HG02678 (cell line): Measurements from ENCODE around the gene KRTAP10-8.
"Not testable (repeated sequence)": the region's sequence is repeated elsewhere in the genome, so short reads cannot be mapped to it uniquely, and the experiment has no call there.

Experiments used
- ATAC-seq: cut with Tn5 transposase; IDR thresholded peaks from one replicate; pipeline ENCODE4 v1.9.1; 2021; ENCODE audit warnings: mild to moderate bottlenecking, moderate library complexity; ENCODE audit not compliant: unreplicated experiment

KRTAP10-8 gene

DNA sequence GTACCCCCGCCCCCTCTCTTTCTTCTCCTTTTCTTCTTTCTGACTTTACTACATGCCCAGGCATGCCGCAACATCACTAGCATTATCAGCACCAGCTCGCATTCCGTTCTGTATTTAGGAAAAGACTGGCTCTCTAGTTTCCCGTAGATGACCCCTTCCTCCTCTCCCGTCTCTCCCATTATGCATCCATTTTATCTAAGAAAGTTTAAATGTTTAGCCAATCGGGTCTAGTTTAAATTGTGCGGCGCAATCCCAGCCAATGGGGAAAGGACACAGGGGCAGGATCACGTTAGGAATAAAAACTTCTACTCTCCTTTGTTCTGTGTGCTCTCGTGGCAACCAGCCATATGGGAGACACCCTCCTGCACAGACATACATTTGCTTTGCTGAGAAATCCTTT, 13.8 kb upstream of the KRTAP10-8 start:
- no peak for ATAC-seq

- no peak for ATAC-seq
Measured at GRCh38 chr21:44599264-44600029, 12.4 kb upstream of the KRTAP10-8 start.

- ATAC-seq: not testable (repeated sequence)
Measured at GRCh38 chr21:44600118-44600978, 11.5 kb upstream of the KRTAP10-8 start, which contains the start of gene KRTAP10-7. Gene KRTAP10-7 (plus strand): TSS chr21:44600597. CDS start chr21:44600622, 25 bp downstream.

GRCh38 chr21:44601091-44601490, 10.8 kb upstream of the KRTAP10-8 start:
- ATAC-seq: not testable (repeated sequence)

GRCh38 chr21:44601596-44602462, 10.1 kb upstream of the KRTAP10-8 start:
- no peak for ATAC-seq

GRCh38 chr21:44602463-44602850, 9.4 kb upstream of the KRTAP10-8 start:
- no peak for ATAC-seq

DNA sequence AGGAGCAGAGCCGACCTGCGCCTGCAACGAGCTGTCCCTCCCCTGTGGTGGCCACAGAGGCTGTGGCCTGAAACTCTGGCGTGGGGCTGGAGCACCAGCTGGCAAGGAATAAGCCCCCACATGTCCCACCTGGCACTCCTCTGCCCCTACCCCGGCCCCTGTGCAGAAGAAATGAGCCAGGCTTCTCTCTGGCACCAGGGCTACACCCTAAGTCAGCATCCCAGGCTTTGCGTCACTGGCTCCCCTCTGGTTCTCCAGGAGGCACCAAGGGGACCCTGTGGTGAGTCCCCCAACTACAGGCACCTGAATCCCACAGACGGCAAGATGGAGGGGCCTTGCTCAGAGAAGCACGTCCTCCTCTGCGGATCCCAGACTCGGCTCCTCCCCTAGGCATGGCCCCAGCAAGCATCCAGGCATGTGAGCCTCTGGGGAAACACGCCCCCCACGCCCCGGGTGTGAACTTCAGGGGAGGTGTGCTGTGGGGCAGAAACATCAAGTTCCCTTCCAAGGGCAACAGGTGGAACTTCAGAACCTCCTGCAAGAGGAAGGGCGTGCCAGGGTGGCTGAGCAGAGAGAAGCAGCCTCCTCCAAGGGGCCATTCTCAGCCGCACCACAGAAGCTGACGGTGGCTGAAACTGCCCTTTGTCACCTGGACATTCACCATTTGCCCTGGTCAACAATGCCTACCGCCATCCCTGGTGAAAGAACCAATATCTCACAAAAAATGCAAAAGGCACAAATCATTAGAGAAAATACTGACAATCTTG, 8.6 kb upstream of the KRTAP10-8 start:
- no peak for ATAC-seq

DNA sequence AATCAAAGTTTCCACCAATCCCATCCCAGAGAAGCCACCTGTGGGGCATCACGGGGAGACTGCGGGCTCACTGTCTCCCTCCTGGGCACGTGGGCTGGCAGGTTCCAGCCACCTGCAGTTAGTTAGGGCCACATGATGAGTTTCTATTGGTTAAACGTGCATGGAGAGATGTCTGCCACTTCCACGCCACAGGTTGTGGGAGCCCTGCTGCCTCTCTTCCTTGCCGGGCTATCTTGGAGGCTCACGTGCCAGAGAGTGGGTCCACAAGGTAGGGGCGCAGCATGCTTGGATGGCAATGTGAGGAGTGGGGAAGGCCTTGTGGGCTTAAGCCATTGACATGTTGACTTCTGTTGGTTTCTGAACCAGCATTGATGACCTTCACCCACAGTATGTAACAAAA, 8.0 kb upstream of the KRTAP10-8 start:
- no peak for ATAC-seq

- ATAC-seq: no peak
Measured at GRCh38 chr21:44606495-44606894, 5.4 kb upstream of the KRTAP10-8 start.

DNA sequence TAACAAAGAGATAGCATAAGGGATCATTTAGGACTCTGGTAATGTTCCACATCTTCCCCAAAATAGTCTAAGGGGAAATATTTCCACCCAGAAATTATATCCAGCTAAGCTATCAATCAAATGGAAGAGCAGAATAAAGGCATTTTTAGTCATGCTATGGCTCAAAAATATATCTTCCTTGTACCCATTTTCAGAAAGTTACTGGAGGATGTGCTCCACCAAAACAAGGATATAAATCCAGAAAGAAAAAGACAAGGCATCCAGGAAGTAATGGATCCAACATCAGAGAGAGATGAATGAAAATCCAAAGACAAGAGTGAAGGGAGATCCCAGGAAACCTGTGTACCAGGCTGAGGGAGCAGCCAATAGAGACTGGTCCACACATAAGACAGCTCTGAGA, 2.7 kb upstream of the KRTAP10-8 start:
- no peak for ATAC-seq

DNA sequence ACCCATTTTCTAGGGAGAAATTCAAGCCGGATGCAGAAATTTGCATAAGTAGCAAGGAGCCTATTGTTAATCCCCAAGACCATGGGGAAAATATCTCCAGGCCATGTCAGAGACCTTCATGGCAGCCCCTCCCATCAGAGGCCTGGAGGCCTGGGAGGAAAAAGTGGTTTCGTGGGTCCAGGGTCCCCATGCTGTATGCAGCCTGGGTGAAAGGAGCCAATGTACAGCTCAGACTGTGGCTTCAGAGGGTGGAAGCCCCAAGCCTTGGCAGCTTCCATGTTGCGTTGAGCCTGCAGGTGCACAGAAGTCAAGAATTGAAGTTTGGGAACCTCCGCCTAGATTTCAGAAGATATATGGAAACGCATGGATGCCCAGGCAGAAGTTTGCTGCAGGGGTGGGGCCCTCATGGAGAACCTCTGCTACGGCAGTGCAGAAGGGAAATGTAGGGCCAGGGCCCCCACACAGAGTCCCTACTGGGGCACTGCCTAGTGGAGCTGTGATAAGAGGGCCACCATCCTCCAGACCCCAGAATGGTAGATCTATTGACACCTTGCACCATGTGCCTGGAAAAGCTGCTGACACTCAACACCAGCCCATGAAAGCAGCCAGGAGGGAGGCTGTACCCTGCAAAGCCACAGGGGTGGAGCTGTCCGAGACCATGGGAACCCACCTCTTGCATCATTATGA, 1.6 kb upstream of the KRTAP10-8 start:
- ATAC-seq: not testable (repeated sequence)

- no peak for ATAC-seq
Measured at GRCh38 chr21:44611551-44611950, 328 bp upstream of the KRTAP10-8 start.

DNA sequence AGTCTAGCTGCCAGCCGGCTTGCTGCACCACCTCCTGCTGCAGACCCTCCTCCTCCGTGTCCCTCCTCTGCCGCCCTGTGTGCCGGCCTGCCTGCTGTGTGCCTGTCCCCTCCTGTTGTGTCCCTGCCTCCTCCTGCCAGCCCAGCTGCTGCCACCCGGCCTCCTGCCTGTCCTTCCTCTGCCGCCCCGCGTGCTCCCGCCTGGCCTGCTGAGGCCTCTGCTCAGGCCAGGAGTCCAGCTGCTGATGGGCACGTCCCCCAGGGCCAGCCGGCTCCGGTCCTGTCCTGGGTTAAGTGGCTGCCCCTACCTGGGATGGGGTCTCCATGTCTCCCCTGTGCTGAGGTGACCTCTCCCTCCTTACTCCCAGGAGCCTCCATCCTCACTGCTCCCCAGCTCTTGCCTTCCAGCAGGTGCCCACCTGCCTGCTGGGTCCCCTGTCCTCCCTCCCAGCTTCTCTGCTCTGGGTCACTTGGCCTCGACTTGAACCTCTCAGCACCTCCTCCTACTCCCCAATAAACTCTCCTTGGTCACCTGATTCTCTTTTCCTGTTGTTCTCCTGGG, 870 bp downstream of the KRTAP10-8 start:
- no peak for ATAC-seq

- no peak for ATAC-seq
Measured at GRCh38 chr21:44613386-44614155, 1.7 kb downstream of the KRTAP10-8 start.

- ATAC-seq: no peak
Measured at GRCh38 chr21:44614161-44614631, 2.3 kb downstream of the KRTAP10-8 start.

GRCh38 chr21:44614961-44615391, 3.1 kb downstream of the KRTAP10-8 start:
- no peak for ATAC-seq

DNA sequence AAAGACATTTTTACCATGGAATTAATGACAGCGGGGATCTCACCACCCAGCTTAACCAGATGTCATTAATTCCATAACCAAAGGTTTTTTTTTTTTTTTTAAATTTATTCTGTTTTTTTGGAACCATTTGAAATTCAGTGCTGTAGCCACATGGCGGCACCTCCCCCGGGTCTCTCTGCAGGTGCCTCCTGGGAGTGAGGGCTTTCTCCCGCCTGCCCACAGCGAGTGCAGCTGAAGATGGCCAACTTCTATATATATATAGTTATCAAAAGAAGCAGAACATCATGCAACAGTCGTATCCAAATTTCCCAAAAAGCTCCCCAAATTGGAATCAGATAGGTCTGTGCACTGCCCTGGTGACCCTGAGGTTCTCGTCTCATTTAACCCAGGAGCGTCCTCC, 3.6 kb downstream of the KRTAP10-8 start:
- ATAC-seq: no peak

GRCh38 chr21:44615911-44616590, 4.2 kb downstream of the KRTAP10-8 start:
- ATAC-seq: no peak
